Spinal cord (tissue), 10 donors: Measurements from ENCODE around the gene RBM43. TPM values are rescaled to one million over a fixed set of nuclear protein-coding genes. Genes with fewer than 3 reads are reported as not detected.

ENCODE experiments used
- DNase-seq, 6 donors: peaks; one replicate each; pipeline versions ENCODE4 v3.0.0 to v3.0.0-alpha.2; 2013 to 2015; ENCODE audit warnings: low spot score in 6 of 6, low read depth in 4 of 6
- H3K27ac ChIP-seq: one replicate; pipeline ENCODE4 v1.5.1; 2013; ENCODE audit warnings: low read depth, low read length, control low read depth
- H3K27me3 ChIP-seq: one replicate; pipeline ENCODE4 v1.6.1; 2013; ENCODE audit warnings: low read length; ENCODE audit not compliant: control insufficient read depth, insufficient read depth
- H3K36me3 ChIP-seq: one replicate; pipeline ENCODE4 v1.6.1; 2013; ENCODE audit warnings: low read length; ENCODE audit not compliant: control insufficient read depth, insufficient read depth
- H3K4me1 ChIP-seq: one replicate; pipeline ENCODE4 v1.6.1; 2013; ENCODE audit warnings: low read length; ENCODE audit not compliant: control insufficient read depth, insufficient read depth
- H3K4me3 ChIP-seq: one replicate; pipeline ENCODE4 v1.5.1; 2013; ENCODE audit warnings: low read depth, low read length, control low read depth
- H3K9me3 ChIP-seq: one replicate; pipeline ENCODE4 v1.6.1; 2013; ENCODE audit warnings: low read length; ENCODE audit not compliant: control insufficient read depth, insufficient read depth
- WGBS: methylation state at CpG from one replicate; pipeline ENCODE4 v1.1.5; 2013; ENCODE audit warnings: missing lambda C conversion rate; ENCODE audit not compliant: insufficient coverage; 5-methylcytosine and 5-hydroxymethylcytosine counted together
- polyA plus RNA-seq, 2 donors: library from polyadenylated mRNA; unstranded; fragments of 120-200 nt; gene quantifications; one replicate each; pipeline ENCODE4 v1.2.1, GENCODE V29; 2013; ENCODE audit not compliant: insufficient read length in 2 of 2
- total RNA-seq, 2 donors: library from RNA; depleted of rRNA in 1 of 2; stranded (reverse); fragments of 120-200 nt in 1 of 2; fragments of >200 nt in 1 of 2; gene quantifications; one replicate each; pipeline versions ENCODE4 v1.2.3 to v1.2.4, GENCODE V29; 2013 to 2014
- donor health status: healthy.

Gene RBM43
- total and polyA plus RNA-seq, 4 donors, result 6.0 to 11.5 (median 8.7) TPM

DNA sequence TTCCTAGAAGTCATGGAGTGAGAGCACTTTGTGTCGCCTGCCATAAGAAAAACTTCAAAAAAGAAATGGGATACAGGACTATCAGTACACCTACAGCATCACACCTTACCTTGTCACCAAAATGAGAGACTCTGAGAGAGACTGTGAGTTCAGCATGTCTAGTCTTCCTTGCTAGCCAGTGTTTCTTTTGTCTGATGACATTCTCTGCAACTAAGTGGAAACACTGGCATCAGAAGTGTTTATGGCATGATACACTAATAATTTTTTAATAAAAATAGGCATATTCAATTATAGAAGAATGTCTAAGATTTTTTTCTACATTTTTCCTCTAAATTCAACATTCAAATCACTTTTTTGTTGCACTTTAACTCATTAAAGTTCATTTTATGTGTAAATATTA is 9.0 kb downstream of the RBM43 start:
- H3K4me3 ChIP-seq, result no peak overlapping the region
- peaks cover 1% of the 10 kb centered on the region for H3K9me3 ChIP-seq
- H3K27me3 ChIP-seq, result no peaks in the 10 kb centered on the region
- no CpG with 5 or more reads among the region's 1 CpG for WGBS
- no peaks in the 10 kb centered on the region for H3K4me1 ChIP-seq
- DNase-seq, result no peak
- H3K36me3 ChIP-seq, result peaks cover 6% of the 10 kb centered on the region
- no peak overlapping the region for H3K27ac ChIP-seq

DNA sequence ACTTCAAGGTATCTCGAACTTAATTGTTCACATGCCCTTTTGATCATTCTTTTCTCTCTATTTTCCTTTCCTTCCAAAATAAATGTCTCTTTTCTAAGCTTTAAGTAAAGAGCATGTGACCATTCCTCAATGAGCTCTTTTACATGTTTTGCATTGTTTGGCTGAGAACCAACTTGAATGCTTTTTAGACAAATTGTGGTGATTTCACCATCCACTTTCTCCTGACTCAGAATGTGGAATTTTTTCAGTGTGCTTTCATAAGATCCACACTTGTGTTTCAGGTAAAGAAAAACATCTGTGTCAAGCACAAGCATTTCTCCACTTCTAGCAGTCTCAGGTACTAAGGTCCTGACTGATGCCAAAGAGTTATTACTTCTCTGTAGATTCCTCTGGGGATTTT is 10.7 kb downstream of the RBM43 start:
- no peak overlapping the region for H3K27ac ChIP-seq
- no peak overlapping the region for H3K4me3 ChIP-seq
- DNase-seq, result no peak
- no peaks in the 10 kb centered on the region for H3K4me1 ChIP-seq
- peaks cover 6% of the 10 kb centered on the region for H3K36me3 ChIP-seq
- H3K27me3 ChIP-seq, result no peaks in the 10 kb centered on the region
- no CpG with 5 or more reads among the region's 1 CpG for WGBS
- H3K9me3 ChIP-seq, result peaks cover 1% of the 10 kb centered on the region

DNA sequence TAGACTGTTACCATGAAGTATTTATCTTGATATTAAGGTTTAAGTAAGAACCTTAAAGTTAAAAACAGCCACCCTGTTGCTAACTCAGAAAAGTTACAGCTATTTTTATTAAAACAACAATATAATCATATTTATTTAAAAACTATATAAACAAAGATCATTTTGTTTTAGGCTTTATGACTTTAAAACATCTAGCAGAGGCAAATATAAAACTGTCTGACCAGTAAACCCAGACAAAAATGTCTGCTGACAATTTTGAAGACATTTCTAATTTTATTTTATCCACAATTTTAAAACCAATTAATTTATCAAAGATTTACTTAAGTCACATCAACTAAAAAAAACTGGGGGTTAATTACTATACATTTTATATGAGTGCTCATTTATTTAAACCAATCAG is 14.2 kb downstream of the RBM43 start:
- DNase-seq, result no peak
- Histone ChIP-seq H3K9me3 (peaks cover 1% of the 10 kb centered on the region), H3K36me3 (peaks cover 6% of the 10 kb centered on the region), H3K4me1 (no peaks in the 10 kb centered on the region), H3K27ac (no peak overlapping the region), H3K27me3 (no peaks in the 10 kb centered on the region), H3K4me3 (no peak overlapping the region)

DNA sequence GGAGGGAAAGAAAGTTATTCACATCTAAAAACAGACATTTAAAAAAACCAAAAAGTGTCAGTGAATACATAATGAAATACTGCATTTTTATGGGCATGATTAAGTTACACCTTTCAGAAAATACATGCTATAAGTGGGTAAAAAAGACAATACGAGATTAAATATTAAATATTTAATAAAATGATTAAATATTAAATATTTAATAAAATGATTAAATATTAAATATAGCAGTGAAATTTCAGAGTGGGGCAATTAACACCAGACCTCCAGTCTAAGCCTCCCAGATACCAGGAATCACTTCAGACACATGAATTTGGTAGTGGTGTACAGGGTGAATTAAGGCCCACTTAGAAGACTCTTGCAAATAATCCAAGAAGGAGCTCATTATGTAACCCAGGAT is 15.5 kb downstream of the RBM43 start:
- WGBS, result no CpG with 5 or more reads among the region's 1 CpG
- Histone ChIP-seq H3K4me3 (no peak overlapping the region), H3K9me3 (peaks cover 1% of the 10 kb centered on the region), H3K27ac (no peak overlapping the region), H3K27me3 (no peaks in the 10 kb centered on the region), H3K36me3 (peaks cover 3% of the 10 kb centered on the region), H3K4me1 (no peaks in the 10 kb centered on the region)
- DNase-seq, result no peak

DNA sequence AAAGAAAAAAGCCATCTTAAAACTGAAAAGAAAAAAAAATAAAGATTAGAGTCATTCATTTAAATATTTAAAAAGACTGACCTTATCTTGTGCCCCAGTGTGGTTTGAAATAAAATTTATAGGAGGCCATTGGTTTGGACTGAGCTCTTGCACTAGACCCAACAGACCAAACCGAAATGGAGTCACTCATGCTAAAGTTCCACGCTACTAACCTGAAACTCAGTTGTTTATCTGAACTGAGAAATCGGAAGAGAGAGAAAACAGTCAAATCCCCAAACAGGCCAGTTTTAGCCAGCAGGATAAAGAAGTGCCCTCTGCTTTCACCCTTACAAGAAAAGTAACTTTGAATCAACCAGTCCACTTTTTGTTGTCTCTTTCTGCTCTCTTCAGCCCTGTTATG is 18.2 kb downstream of the RBM43 start:
- Histone ChIP-seq H3K27me3 (no peaks in the 10 kb centered on the region), H3K36me3 (no peaks in the 10 kb centered on the region), H3K27ac (no peak overlapping the region), H3K4me1 (no peaks in the 10 kb centered on the region), H3K4me3 (no peak overlapping the region), H3K9me3 (no peaks in the 10 kb centered on the region)
- DNase-seq, result no peak
- WGBS, result 83% methylated on average over 3 of the region's 3 CpGs

DNA sequence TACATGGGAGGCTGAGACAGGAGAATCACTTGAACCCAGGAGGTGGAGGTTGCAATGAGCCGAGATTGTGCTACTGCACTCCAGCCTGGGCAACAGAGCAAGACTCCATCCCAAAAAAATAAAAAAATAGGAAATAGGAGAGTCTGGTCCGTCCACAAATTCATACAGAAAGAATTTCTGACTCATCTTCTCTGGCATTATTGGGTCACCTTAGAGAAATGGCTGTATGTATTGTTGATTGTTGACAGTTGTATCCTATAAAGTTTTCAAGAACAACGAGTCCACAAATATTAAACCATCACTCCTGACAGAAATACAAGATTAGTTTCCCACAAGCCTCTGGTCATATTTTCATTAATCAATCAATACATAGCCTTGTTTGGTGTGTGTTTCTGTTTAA is 20.4 kb downstream of the RBM43 start:
- Histone ChIP-seq H3K4me3 (no peak overlapping the region), H3K27ac (no peak overlapping the region), H3K36me3 (no peaks in the 10 kb centered on the region), H3K9me3 (no peaks in the 10 kb centered on the region), H3K27me3 (no peaks in the 10 kb centered on the region), H3K4me1 (no peaks in the 10 kb centered on the region)
- no peak for DNase-seq
- WGBS, result no CpG with 5 or more reads among the region's 3 CpGs

DNA sequence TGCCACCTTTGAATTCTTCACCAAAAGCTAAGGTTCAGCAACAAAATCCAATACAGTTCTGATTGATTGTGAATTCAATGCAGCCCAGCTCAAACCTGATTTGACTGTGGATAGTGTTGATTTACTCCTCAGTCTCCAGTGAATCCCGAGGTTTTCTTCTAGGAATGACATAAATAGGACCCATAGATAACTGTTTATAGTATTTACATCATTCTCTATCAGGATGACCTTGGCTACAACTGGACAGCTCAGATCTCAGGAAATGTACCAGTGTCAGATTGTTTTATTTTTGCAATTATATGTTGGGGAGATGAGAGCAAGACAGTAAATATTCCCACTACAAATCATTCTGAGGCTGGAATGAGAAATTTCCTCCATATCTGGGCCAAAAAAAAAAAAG is 21.2 kb downstream of the RBM43 start:
- no peak overlapping the region for H3K4me3 ChIP-seq
- no peak for DNase-seq
- H3K27ac ChIP-seq, result no peak overlapping the region
- no CpG with 5 or more reads among the region's 1 CpG for WGBS
- H3K4me1 ChIP-seq, result no peaks in the 10 kb centered on the region
- no peaks in the 10 kb centered on the region for H3K27me3 ChIP-seq
- H3K36me3 ChIP-seq, result no peaks in the 10 kb centered on the region
- H3K9me3 ChIP-seq, result no peaks in the 10 kb centered on the region

DNA sequence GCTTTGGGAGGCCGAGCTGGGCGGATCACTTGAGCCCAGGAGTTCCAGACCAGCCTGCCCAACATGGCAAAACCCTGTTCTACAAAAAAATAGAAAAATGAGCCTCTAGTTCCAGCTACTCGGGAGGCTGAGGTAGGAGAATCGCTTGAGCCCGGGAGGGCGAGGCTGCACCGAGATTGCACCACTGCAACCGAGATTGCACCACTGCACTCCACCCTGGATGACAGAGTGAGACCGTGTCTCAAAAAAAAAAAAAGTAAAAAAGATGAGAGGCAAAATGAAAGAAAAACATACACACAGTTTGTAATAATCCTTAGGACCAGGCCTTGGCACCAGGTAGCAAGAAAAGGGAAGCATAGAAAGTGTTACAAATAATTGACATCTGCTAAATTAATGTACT is 22.0 kb downstream of the RBM43 start:
- no peak overlapping the region for H3K27ac ChIP-seq
- no peak for DNase-seq
- no peaks in the 10 kb centered on the region for H3K4me1 ChIP-seq
- no peaks in the 10 kb centered on the region for H3K9me3 ChIP-seq
- H3K36me3 ChIP-seq, result no peaks in the 10 kb centered on the region
- no peak overlapping the region for H3K4me3 ChIP-seq
- WGBS, result 94% methylated on average over 9 of the region's 9 CpGs
- H3K27me3 ChIP-seq, result no peaks in the 10 kb centered on the region

DNA sequence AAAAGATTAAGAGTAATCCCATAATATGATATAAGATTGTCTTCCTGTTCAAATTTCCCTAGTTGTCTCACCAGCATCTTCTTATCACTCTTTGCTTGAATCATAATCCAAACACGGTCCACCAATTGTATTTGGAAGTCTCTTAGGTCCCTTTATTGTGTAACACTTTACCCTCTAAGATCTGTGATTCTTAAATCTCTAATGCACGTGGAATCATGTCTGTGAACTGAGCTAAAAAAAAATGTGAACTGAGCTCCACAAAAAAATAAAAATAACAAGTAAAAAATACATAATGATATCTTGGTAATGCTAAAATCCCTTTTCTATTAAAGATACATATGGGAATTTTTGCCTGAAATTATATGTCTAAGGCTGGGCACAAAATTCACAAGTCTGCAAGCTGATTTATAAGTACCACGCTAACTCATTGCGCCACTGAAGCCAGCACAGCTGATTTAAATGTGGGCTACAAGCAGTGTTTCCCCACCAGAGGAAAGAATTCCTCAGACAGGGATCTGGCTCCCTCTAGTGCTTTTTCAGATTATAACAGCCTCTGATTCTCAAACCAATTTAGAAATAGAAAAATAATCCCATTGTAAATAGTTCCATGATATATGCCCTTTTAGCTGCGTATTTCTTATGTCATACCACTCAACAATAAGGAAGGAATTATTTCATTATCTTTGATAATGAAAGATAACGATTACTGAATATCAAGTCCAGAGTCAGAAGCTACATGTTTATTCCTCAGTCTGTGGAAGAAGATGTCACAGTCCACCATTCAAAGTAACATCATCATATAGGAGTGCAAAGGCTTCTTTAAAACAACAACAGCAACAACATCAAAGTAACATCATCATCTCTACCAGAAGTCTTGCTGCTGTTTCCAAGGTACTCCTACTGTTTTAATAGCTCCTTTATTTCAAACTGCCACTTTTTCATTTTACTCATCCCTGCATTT is 22.9 kb downstream of the RBM43 start:
- Histone ChIP-seq H3K36me3 (no peaks in the 10 kb centered on the region), H3K27ac (no peak overlapping the region), H3K4me1 (no peaks in the 10 kb centered on the region), H3K9me3 (no peaks in the 10 kb centered on the region), H3K27me3 (no peaks in the 10 kb centered on the region), H3K4me3 (no peak overlapping the region)
- 0% methylated on average over 1 of the region's 6 CpGs for WGBS
- DNase-seq, result peak; percentile 38 to 95 (median 73)

DNA sequence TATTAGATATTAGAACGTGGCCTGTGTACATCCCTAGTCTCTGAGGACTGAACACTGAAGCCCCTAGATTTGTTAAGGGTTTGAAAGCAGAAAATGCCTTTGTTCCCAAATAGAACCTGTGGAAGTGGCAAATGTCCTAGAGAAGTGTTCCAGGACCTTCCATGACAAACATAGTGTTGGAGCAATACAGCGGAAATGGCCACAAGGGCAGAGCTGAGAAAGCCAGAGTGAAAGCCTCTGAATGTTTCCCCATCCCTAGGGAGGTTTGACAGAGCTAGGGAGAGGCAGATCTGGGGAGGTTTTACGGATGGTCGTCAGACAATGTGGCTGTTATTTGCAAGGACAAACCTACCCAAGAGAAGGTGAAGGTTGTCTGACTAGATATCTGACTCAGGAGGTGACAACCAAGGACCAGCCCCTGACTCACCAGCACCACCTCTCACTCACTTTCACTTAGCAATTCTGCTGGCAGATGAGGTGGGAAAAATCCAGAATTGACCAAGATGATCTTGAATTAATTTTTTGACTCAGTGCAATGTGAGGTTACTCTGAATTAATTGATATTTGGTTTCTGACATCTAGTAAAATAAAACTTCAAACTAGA is 24.1 kb downstream of the RBM43 start:
- WGBS, result 90% methylated on average over 1 of the region's 4 CpGs
- no peak for DNase-seq
- H3K27ac ChIP-seq, result no peak overlapping the region

More for the DNA sequence above, 24.1 kb downstream of the RBM43 start:
- Histone ChIP-seq H3K9me3 (peaks cover 4% of the 10 kb centered on the region), H3K4me3 (no peak overlapping the region), H3K36me3 (no peaks in the 10 kb centered on the region), H3K4me1 (no peaks in the 10 kb centered on the region), H3K27me3 (no peaks in the 10 kb centered on the region)
